Fibroblast of skin of abdomen (primary cell): ENCODE data around the gene ROR2.
A peak's percentile ranks its signal among the peaks of the same experiment; 100 is the strongest.
"Not testable (repeated sequence)": the region's sequence is repeated elsewhere in the genome, so short reads cannot be mapped to it uniquely, and the experiment has no call there.

ENCODE experiments used
- DNase-seq: peaks from one replicate; pipeline ENCODE4 v3.0.0-alpha.2; 2013

ROR2 gene

GRCh38 chr9:91817106-91817492 lies 132.9 kb downstream of the ROR2 start:
- DNase-seq: no peak

DNA sequence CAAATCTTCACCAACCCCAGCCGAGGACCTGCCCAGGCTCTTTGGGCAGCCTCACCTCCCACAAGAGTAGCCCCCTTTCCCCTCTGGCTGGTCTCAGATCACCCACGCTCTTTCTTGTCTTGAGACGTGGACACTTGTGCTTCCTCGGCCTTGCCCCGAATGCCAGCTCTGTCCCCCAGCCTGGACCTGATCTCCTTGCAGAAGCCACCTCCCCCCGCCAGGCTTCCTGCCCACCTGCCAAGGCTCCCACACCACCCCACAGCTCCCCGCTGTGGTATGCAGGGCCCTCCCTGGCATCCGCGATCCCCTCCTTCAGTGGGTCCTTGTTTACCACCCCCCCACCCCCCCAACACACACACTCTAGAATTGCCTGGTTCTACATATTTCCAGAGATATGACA lies 133.7 kb downstream of the ROR2 start:
- no peak for DNase-seq

GRCh38 chr9:91815896-91816295 lies 134.1 kb downstream of the ROR2 start:
- DNase-seq: no peak

GRCh38 chr9:91814753-91815152 lies 135.3 kb downstream of the ROR2 start:
- DNase-seq: no peak

DNA sequence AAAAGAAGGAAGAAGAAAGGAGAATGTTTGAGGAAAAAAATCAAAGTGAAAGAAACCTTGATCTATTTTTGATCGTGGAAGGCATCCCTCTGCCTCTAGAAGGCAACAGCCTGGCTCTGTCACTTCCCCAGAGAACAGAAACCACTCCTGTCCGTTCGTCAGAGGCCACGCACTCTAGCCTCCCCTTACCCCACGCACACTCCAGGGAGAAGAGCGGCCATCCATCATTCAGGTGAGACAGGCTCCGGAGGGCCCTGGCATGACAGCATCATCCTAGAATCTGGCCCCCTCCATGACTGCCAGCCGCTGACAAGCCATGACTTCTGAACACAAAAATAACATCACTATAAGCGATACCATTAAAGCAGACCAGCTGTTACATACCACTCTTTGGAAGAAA lies 135.8 kb downstream of the ROR2 start:
- DNase-seq: no peak

- no peak for DNase-seq
Measured at GRCh38 chr9:91813176-91813795, 136.7 kb downstream of the ROR2 start.

DNA sequence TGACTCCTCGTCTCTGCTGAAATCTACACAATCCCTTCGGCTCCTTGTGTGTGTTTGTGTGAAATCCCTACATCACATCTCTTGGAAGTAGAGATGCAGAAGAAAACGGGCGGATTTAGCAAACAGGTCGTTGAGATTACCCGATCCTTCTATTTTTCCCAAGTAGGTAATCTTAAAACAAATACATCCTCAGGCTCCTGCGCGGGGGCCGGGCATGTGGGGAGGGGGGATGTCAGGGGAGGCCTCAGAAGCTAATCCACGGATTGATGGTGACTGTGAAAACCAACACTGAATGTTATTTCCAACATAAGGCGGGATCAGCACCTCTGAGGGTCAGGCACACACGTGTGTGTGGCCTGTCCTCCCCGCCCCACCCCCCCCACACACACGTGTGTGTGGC lies 137.8 kb downstream of the ROR2 start:
- no peak for DNase-seq

- DNase-seq: no peak
Measured at GRCh38 chr9:91811024-91811909, 138.8 kb downstream of the ROR2 start.

DNA sequence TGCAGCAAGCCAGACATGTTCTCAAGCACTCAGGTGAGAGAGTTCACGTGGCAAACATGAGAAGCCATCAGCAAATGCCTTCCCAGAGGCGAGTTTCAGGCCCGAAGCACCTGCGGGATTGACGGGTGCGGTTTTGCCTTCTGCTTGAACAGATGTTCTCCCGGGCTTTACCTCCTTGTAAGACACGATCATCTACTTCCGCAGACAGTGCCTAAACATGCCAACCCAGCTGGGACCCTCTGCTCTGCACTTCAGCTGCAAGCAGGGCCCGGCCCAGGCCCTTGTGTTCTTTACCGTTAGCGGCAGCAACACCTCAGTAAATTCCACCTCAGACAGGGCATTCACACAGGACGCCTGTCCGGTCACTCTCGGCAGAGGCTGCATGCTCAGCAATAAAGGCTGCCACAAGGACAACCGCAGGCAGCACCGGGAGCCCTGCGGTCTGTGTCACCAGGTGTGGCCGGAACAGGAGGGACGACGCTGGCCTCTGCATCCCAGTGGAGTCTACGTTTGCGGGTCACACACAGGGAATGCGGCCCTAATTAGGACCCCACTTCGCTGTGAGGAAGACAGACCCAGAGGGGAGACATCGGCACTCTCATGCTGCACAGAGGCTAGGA lies 139.6 kb downstream of the ROR2 start:
- DNase-seq: no peak

DNA sequence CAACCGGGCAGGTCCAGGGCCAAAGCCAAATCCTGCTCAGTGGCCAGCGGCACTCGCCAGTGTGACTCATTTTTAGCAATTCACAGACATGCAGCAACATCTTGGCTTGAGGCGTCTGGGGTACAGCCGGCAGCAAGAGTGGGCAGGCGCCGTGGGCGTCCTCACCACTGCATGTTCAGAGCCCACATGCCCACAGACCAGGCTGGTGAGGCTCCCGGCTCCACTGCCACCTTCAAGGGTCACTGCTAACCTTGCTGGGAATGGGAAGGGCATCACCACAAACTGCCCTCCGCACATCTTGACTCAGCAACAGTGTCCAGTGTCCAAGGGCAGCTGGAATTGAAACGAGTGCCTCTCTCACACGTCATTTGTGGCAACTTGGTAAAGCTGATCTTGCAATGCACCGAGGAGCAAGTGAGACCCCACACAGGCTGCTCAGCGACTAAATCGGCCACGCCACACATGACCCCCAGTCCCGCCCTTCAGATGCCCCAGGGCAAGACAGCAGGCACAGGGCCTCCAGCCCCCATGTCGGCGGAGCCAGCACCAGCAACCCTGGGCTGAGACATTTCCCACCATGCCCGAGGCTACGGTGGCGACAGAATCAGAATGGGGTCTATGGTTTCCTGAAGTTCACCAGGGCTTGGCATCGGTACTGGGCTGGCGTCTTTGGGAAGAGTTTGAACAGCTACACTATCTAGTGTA lies 140.3 kb downstream of the ROR2 start:
- no peak for DNase-seq

- no peak for DNase-seq
Measured at GRCh38 chr9:91807643-91808246, 142.3 kb downstream of the ROR2 start.

GRCh38 chr9:91805031-91805430 lies 145.0 kb downstream of the ROR2 start:
- DNase-seq: no peak

GRCh38 chr9:91803970-91804752 lies 145.9 kb downstream of the ROR2 start:
- no peak for DNase-seq

GRCh38 chr9:91803151-91803940 lies 146.7 kb downstream of the ROR2 start:
- peak; percentile 59 for DNase-seq

DNA sequence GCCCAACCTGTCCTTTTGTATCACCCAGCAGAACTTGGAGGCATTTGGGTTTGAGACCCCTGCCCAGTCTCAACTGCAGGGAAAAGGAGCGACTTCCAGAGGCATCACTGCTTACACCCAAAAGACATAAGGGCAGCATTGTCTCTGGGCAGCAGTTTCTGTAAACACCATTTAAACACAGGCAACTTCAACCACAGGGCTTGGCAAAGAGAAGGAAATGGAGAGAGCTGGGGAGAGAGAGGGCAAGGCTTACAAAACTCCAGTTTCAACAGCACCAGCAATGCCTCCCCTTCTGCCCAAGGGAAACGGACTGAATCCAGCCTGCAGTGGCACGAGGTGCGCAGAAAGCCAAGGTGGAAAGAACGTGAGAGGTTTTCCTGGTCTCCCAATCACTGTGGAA lies 147.6 kb downstream of the ROR2 start:
- no peak for DNase-seq

DNA sequence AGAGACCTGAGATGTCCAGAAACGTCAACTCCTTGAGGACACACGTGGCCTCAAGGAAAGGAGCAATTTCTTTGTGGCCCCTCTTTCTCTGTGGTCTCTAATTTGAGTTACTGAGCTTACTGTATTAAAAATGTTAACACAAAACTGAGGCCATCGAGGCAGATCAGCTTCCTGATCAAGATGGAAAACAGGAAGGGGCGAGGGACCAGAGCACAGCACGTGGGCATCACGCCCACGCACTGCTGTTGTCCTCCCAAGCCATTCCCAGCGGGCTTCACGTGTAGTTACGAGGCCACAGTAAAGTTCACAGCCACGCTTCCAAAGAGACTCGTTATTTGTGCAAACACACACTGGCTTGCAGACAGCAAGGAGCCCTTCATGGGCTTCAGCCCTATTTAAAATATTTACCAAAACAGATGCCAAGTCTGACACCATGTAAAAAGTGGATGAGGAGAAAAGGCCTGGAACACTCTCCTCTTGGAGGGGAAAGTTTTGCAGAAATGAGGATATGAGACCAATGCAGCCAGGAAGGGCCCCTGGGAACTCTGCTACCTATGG lies 149.5 kb downstream of the ROR2 start:
- DNase-seq: no peak

- DNase-seq: no peak
Measured at GRCh38 chr9:91799113-91799744, 150.8 kb downstream of the ROR2 start.

GRCh38 chr9:91798273-91799112 lies 151.5 kb downstream of the ROR2 start:
- not testable (repeated sequence) for DNase-seq

- DNase-seq: not testable (repeated sequence)
Measured at GRCh38 chr9:91797517-91797916, 152.5 kb downstream of the ROR2 start.
